ENCODE measurements around the gene HAUS7. TPM values are rescaled to one million over a fixed set of nuclear protein-coding genes. Genes with fewer than 3 reads are reported as not detected.

HAUS7 gene
- total RNA-seq, 2 experiments from 2014 or later = 42.5 to 47.9 TPM

DNA sequence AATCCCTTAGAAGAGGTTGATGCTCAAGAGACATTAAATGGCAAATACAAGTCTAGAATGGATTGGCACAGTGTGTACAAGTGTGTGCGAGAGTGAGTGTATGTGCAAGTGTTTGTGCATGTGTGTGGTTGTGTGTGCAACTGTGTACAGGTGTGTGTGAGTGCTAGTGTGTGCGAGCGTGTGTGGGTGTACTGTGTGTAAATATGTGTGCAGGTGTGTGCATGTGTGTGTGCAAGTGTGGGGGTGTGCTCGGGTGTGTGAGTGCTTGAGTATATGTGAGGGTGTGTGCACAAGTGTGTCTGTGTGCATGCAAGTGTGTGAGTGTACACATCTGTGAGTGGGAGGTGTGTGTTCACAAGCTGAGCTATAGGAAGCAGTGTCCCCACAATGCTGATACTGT lies 30.4 kb downstream of the HAUS7 start:
- no peak for DNase-seq (ENCODE audit: low spot score)
- no peaks in the 10 kb centered on the region for H3K36me3 ChIP-seq (ENCODE audit: insufficient read depth, low read length)
- H3K4me3 ChIP-seq (ENCODE audit: low read depth, low read length, poor library complexity, severe bottlenecking) = no peak overlapping the region
- H3K27ac ChIP-seq (ENCODE audit: low read depth, low read length, poor library complexity, severe bottlenecking) = no peak overlapping the region
- no peaks in the 10 kb centered on the region for H3K9me2 ChIP-seq (ENCODE audit: insufficient read depth, low read length)
- no peak overlapping the region for H2AFZ ChIP-seq (ENCODE audit: low read length)
- H3K4me1 ChIP-seq (ENCODE audit: insufficient read depth, low read length, poor library complexity, severe bottlenecking) = no peaks in the 10 kb centered on the region
- no peaks in the 10 kb centered on the region for H3K79me2 ChIP-seq (ENCODE audit: insufficient read depth, low read depth, low read length)
- CTCF ChIA-PET (ENCODE audit: unreplicated experiment) = no interaction called here
- intact Hi-C loops (cut with micrococcal nuclease; ENCODE audit: unreplicated experiment) = no loop called here
- TF ChIP-seq EZH2phosphoT487 (IDR thresholded peaks at IDR 0.05; ENCODE audit: borderline replicate concordance, low read depth, low read length) = no peak
- TF ChIP-seq, protein P1, sequence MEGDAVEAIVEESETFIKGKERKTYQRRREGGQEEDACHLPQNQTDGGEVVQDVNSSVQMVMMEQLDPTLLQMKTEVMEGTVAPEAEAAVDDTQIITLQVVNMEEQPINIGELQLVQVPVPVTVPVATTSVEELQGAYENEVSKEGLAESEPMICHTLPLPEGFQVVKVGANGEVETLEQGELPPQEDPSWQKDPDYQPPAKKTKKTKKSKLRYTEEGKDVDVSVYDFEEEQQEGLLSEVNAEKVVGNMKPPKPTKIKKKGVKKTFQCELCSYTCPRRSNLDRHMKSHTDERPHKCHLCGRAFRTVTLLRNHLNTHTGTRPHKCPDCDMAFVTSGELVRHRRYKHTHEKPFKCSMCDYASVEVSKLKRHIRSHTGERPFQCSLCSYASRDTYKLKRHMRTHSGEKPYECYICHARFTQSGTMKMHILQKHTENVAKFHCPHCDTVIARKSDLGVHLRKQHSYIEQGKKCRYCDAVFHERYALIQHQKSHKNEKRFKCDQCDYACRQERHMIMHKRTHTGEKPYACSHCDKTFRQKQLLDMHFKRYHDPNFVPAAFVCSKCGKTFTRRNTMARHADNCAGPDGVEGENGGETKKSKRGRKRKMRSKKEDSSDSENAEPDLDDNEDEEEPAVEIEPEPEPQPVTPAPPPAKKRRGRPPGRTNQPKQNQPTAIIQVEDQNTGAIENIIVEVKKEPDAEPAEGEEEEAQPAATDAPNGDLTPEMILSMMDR (conservative IDR thresholded peaks at IDR 0.05; ENCODE audit: low read length) = no peak
- POLR2A ChIA-PET = no interaction called here
- H3K9me3 ChIP-seq (ENCODE audit: low read length) = no peaks in the 10 kb centered on the region
- no peak overlapping the region for H3K4me2 ChIP-seq (ENCODE audit: low read length)
- no peaks in the 10 kb centered on the region for H4K20me1 ChIP-seq (ENCODE audit: insufficient read depth, low read length)
- BruUV-seq (replicated peaks) = no TSS peak

DNA sequence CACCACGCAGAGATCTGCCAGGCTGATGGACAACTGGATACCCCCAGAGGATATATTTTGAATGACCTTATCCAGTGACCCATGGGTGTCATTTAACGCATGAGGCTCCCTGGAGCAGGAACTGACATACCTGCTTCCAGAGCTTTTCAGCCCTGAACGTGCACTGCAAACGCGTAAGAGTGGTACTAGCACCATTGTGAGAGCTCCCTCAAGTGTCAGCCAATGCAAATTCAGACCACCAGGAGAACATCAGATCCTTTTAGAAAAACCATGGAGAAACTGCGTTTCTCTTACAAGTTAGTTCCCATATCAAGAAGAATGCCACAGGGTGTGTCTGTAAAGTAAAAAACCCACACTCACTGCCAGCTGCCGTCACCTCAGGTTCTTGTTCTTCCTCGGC lies 31.8 kb downstream of the HAUS7 start:
- Histone ChIP-seq H3K9me2 (ENCODE audit: insufficient read depth, low read length) (no peaks in the 10 kb centered on the region), H3K9me3 (ENCODE audit: low read length) (no peaks in the 10 kb centered on the region), H2AFZ (ENCODE audit: low read length) (no peak overlapping the region), H3K4me1 (ENCODE audit: insufficient read depth, low read length, poor library complexity, severe bottlenecking) (no peaks in the 10 kb centered on the region), H3K27ac (ENCODE audit: low read depth, low read length, poor library complexity, severe bottlenecking) (no peak overlapping the region), H4K20me1 (ENCODE audit: insufficient read depth, low read length) (no peaks in the 10 kb centered on the region), H3K4me3 (ENCODE audit: low read depth, low read length, poor library complexity, severe bottlenecking) (no peak overlapping the region), H3K79me2 (ENCODE audit: insufficient read depth, low read depth, low read length) (no peaks in the 10 kb centered on the region), H3K36me3 (ENCODE audit: insufficient read depth, low read length) (no peaks in the 10 kb centered on the region), H3K4me2 (ENCODE audit: low read length) (no peak overlapping the region)
- ChIA-PET POLR2A (interaction anchor here (0.6 kb wide), 1 partner anchor 557 kb away, joined by 5 read pairs; no protein-coding TSS in a partner anchor), CTCF (ENCODE audit: unreplicated experiment) (no interaction called here)
- TF ChIP-seq EZH2phosphoT487 (IDR thresholded peaks at IDR 0.05; ENCODE audit: borderline replicate concordance, low read depth, low read length) = no peak
- TF ChIP-seq, protein P1 (conservative IDR thresholded peaks at IDR 0.05; ENCODE audit: low read length) = peak; percentile 68
- intact Hi-C loops (cut with micrococcal nuclease; ENCODE audit: unreplicated experiment) = loop anchor here (1.0 kb wide), 1 partner anchor 406 kb away; no protein-coding TSS in a partner anchor
- DNase-seq (ENCODE audit: low spot score) = peak; percentile 48
- no TSS peak for BruUV-seq (replicated peaks)

DNA sequence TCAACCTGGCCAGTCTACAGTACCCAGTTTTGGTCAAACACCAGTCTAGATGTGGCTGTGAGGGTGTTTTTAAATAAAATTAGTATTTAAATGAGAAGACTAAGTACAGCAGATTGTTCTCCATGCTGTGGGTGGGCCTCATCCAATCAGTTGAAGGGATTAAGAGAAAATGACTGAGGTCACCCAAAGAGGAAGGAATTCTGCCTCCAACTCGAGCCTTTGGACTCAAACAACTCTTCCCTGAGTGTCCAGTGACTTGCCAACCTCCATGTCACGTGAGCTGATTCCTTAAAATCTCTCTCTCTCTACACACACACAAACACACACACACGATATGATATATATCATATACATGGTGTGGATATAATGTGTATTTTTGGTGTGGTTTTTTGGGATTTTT lies 34.5 kb downstream of the HAUS7 start:
- no peak for TF ChIP-seq EZH2phosphoT487 (IDR thresholded peaks at IDR 0.05; ENCODE audit: borderline replicate concordance, low read depth, low read length)
- TF ChIP-seq, protein P1 (conservative IDR thresholded peaks at IDR 0.05; ENCODE audit: low read length) = no peak
- H4K20me1 ChIP-seq (ENCODE audit: insufficient read depth, low read length) = no peaks in the 10 kb centered on the region
- H3K36me3 ChIP-seq (ENCODE audit: insufficient read depth, low read length) = no peaks in the 10 kb centered on the region
- H3K4me3 ChIP-seq (ENCODE audit: low read depth, low read length, poor library complexity, severe bottlenecking) = no peak overlapping the region
- H3K27ac ChIP-seq (ENCODE audit: low read depth, low read length, poor library complexity, severe bottlenecking) = no peak overlapping the region
- ChIA-PET POLR2A (no interaction called here), CTCF (ENCODE audit: unreplicated experiment) (no interaction called here)
- no peak for DNase-seq (ENCODE audit: low spot score)
- H3K9me3 ChIP-seq (ENCODE audit: low read length) = no peaks in the 10 kb centered on the region
- intact Hi-C loops (cut with micrococcal nuclease; ENCODE audit: unreplicated experiment) = no loop called here
- H3K4me1 ChIP-seq (ENCODE audit: insufficient read depth, low read length, poor library complexity, severe bottlenecking) = no peaks in the 10 kb centered on the region
- BruUV-seq (replicated peaks) = no TSS peak
- no peak overlapping the region for H2AFZ ChIP-seq (ENCODE audit: low read length)
- H3K4me2 ChIP-seq (ENCODE audit: low read length) = no peak overlapping the region
- H3K9me2 ChIP-seq (ENCODE audit: insufficient read depth, low read length) = no peaks in the 10 kb centered on the region
- no peaks in the 10 kb centered on the region for H3K79me2 ChIP-seq (ENCODE audit: insufficient read depth, low read depth, low read length)
